GM18861 (cell line): ENCODE results near the gene CACNG6.
"Not testable (repeated sequence)": the region's sequence is repeated elsewhere in the genome, so short reads cannot be mapped to it uniquely, and the experiment has no call there.

Experiments
- ATAC-seq: cut with Tn5 transposase; IDR thresholded peaks from one replicate; pipeline ENCODE4 v1.9.1; 2021; ENCODE audit not compliant: unreplicated experiment

The CACNG6 gene, protein sequence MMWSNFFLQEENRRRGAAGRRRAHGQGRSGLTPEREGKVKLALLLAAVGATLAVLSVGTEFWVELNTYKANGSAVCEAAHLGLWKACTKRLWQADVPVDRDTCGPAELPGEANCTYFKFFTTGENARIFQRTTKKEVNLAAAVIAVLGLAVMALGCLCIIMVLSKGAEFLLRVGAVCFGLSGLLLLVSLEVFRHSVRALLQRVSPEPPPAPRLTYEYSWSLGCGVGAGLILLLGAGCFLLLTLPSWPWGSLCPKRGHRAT

DNA sequence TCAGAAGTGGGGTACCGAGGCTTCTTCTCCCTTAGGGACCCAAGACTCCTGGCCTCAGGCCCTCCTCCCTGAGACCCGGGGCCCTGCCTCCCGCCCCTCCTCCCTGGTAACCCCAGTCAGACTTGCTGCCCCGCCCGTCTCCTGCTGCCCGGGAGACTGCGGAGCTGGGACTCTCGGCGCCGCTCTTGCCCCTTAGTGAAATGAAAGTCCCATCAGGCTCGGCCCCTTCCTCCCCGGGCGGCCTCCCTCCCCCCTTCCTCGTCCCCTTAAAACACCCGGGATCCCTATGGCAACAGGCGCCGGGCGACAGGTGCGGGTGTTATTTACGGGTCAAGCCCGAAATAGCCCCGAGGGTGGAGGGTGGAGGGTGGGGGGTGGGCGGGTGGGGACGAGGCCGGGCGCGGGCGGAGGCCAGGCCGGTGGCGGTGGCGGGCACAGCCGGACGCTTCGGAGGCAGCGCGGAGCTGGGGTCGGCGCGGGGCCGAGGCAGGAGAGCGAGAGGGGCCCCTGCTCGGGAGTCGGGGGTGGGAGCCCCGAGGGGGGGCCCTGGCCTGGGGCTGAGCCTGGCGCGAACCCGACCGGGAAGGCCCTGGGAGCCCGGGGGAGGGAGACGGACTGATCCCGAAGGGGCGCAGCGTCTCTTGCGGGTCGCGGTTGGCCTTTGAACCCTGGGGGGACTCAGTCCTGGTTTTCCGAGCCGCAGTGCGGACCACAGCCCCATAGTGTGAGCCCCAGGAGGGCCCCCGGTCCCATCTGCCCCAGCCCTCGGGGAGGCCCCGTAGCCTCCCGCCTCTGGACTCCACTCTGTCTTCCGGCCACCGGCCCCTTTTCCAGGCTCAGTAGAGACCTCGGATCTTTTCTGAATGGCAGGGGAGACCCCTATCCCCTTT, at the start of gene CACNG6:
CACNG6 (plus strand) TSS at position 414 of the 890 bp plus-strand sequence. CDS start 1,241 bp downstream, outside the sequence.
- ATAC-seq: no peak

DNA sequence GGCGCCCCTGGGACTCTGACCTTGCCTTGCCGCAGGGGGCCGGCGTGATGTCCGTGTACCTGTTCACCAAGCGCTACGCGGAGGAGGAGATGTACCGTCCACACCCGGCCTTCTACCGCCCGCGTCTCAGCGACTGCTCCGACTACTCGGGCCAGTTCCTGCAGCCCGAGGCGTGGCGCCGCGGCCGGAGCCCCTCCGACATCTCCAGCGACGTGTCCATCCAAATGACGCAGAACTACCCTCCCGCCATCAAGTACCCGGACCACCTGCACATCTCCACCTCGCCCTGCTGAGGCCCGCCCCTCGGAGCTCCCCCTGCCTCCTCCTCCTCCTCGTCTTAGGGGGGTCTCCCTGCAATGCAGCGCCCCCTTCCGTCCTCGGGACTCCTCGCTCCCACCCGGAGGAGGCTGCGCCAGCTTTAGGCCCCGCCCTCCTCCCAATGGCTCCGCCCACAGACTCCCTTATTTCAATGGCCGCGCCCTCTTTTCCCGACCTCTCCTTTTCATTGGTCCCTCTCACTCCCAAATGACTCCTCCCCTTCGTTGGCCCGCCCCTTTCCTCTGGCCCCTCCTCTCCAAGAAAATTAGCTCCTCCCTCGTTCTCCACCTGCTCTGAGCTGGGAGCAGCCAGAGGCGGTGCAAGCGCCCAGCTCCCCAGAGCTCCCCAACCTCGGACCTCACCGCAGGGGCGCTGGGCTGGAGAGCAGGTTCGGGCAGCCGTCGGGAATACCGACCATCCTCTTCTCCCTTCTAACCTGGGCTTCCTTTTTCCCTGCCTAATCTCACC, 49.2 kb upstream of the CACNG6 start:
- ATAC-seq: no peak

DNA sequence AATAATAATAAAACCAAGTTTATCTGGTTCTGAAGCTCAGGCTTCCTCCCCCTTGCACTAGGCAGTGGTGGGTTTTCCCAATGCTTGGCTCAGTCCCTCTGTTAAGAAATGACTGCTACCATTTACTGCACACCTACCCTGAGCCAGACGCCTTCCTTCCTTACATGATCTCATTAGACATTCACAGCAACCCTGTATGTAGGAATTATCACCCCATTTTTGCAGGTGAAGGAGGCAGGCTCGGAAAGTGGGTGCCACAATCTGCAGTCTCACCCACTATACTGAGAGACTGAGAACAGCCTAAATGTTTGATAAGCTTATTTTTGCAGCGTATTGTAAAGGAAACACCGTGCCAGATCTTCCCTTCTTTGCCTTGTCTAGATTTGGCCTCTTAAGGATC, 47.0 kb upstream of the CACNG6 start:
- ATAC-seq: no peak

DNA sequence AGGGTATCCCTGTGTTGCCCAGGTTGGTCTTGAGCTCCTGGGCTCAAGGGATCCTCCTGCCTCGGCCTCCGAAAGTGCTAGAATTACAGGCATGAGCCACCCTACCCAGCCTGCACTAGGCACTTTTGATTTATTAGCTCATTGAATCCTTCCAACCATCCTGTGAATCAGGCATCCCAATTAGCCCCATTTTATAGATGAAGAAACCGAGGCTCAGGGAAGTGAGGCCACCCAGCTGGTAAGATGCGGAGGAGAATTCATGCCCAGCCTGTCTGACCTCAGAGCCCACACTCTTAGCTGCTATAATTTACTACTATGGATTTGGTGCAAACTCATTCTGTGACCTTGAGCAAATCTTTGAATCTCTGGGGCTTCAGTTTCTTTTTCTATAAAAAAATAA, 46.5 kb upstream of the CACNG6 start:
- ATAC-seq: no peak

DNA sequence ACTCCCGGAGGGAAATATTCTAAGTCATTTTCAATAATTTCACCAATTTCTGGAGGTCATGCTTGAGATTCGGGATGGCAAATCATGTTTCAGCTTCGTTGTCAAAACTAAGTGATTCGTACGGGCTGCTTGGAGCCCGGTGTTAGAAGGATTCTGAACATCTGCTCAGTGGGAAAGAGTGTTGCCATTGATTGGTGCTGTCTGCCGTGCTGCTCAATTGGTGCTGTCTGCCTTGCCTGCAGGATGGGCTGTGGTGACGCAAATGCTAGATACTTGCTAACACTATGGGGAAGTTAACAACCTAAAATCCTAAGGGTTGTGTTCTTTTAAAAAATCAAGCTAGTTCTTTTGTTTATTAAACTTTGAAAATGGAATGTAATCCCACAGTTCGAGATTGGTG, 46.0 kb upstream of the CACNG6 start:
- no peak for ATAC-seq

DNA sequence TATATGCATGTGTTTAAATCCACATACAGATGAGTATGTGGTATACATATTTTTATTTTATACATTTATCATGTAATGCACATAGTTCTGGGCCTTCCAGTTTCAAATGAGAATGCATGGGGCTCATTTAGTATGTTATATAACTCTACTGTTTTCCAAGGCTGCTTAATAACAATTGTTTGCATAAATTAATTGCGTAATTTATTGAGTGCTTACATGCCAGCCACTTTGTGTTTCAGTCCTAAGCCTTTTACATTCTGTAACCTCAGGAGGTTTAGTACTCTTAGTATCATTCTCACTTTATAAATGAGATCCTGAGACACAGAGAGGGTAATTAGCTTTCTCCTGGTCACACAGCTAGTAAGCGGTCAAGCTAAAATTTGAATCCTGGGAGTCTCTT, 45.4 kb upstream of the CACNG6 start:
- ATAC-seq: no peak

DNA sequence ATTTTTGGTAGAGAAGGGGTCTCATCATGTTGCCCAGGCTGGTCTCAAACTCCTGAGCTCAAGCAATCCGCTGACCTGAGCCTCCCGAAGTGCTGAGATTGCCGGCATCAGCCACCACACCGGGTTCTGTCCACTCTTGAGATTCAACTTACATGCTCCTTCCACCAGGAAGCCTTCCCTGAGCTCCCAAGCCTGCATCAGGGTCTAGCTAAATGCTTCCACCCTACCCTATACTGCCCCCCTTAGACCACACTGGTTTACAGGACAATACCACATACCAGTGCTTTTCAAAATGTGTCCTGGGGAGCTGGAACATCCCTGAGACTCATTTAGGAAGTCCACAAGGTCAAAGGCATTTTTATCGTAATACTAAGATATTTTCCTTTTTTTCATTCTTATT, 43.8 kb upstream of the CACNG6 start:
- ATAC-seq: no peak

DNA sequence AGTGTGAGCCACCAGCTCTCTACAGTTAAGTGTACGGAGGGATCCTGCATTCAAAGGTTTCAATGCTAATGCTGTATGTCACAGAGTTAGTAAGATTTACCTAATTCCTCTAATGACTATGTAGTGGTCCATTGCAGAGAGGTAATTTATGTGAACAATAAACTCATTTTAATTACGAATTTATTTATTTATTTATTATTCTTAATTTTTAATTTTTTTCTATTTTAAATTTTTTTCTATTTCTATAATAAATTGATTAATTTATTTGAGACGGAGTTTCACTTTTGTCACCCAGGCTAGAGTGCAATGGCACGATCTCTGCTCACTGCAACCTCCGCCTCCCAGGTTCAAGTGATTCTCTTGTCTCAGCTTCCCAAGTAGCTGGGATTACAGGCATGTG, 42.8 kb upstream of the CACNG6 start:
- not testable (repeated sequence) for ATAC-seq

DNA sequence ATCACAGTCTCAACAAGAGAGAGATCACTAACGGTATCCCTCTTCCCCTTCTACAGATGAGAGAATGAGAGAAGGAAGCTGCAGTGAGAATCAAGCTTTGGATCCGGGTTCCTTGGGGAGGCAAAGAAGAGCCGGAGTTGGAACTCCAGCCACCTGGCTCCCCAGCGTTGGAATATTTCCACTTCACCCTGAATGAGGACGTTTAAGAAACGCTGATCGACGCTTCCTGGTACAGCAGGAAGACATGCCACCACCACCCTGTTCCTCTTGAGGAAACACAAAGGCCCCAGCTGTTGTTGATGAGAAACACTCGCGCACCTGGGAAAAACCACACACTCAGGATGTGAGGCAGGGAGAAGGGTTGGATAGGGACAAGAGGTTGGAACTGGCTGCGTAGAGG, 40.0 kb upstream of the CACNG6 start:
- no peak for ATAC-seq

DNA sequence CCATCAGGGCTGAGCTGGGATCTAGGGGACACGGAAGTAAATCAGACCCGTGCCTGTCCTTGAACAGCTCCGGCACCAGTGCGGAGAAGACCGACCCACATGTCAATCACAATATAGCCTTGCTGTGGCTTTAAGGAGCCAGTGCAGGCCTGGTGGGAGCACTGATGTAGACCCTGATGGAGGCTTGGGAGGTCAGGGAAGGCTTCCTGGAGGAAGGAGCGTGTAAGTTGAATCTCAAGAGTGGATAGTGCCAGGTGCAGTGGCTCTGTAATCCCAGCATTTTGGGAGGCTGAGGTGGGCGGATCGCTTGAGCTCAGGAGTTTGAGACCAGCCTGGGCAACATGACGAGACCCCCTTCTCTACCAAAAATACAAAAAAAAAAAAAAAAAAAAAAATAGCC, 39.5 kb upstream of the CACNG6 start:
- ATAC-seq: no peak

DNA sequence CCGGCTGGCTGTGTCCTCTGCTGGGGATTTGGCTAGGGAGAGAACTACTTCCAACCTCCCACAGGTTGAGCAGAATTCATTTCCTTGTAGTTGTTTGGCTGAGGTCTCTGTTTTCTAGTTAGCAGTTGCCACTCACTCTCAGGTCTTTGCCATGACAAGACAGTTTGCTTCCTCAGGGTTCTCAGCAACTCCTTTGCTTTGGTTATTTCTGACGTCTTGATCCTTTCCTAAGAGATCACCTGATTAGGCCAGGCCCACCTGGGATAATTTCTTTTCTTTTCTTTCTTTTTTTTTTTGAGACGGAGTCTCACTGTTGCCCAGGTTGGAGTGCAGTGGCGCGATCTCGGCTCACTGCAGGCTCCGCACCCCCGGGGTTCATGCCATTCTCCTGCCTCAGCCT, 38.1 kb upstream of the CACNG6 start:
- ATAC-seq: no peak

DNA sequence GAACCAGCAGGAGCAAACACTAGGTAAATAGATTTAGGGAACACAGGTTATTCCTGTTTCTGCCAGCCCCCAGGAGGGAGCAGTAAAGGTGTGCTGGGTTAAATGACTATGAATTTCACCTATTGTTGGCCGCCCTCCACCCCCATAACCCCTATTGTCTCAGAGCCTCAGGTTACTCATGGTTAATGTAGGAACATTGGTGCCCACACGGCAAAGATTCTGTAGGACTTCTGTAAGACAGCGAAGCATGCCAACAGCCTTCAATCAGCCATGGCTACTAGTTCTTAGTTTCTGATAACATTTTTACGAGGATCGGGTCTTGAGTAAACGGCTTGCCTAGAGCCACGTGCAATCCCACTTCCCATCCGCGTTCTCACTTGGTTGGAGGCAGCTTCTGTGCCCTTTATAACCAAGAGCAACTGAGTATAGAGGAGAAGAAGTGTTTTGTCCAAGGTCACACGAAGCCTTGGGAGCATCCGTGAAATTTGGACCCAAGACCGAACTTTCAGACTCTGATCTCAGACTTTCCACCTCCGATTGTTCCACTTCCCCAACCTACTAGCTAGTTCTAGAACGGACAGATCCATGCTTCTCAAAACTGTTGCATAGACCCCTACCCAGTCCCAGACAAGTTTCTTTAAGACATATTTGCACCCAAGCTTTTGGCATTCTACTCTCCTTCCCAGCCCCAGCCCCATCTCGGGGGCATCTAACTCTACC, 33.8 kb upstream of the CACNG6 start:
- ATAC-seq: no peak

DNA sequence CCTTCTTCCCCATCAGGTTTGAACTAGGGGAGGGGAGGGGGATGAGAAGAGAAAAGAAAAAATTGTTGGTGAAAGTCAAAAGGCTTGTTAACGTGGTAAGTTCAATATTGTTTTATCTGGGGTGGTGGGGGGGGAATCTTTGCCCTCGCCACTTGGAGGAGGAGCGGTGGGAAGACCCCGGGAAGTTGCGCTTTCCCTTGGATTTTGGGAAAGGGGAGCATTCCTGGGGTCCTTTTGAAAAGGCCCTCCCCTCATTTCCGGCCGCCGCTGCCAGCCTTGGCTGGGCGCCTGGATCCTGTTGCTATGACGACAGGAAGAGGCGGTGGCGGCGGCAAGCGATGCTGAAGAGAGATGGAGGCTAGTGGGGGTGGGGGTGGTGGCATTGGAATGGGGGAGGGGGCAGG, 33.3 kb upstream of the CACNG6 start:
- ATAC-seq: no peak

DNA sequence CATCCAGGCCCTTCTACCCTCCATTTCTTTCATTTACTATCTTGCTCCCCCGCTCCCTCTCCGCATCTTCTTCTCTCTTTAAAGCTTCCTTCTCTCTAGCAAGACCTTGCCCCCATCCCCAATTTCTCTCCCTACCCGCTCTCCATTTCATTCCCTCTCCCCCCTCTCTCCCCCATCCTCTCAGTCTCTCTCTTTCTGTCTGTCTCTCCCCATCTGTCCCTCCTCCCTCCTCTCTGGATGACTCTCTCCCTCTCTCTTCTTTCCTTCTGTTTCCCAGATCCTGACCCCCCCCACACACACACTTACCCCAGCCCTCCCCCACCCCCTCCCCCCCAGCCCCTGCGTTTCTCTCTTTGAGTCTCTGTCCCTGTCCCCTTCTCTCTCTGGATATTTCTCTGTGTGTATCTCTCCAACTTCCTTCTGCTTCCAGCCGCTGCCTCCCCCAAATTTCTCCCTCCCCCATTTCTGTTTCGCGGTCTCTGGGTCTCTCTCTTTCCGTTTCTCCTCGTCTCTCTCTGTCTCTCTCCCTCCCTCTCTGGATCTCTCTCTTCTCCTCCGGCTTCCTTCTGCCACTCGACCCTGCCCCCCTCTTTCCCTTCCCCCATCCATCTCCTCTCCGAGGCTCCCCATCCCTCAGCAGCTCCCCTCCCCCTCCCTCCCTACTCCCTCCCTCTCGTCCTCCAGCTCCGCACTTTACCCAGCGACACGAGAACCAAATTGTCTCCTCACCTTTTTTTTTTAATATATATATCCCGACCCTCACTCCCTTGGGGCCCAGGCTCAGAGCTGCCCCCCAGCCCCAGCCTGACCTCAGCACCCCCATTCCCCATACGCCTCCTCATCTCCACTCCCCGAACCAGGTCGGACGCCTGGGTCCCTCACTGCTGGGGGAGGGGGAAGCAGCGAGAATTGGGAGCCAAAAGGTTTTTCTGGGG, 32.3 kb upstream of the CACNG6 start:
- ATAC-seq: no peak

DNA sequence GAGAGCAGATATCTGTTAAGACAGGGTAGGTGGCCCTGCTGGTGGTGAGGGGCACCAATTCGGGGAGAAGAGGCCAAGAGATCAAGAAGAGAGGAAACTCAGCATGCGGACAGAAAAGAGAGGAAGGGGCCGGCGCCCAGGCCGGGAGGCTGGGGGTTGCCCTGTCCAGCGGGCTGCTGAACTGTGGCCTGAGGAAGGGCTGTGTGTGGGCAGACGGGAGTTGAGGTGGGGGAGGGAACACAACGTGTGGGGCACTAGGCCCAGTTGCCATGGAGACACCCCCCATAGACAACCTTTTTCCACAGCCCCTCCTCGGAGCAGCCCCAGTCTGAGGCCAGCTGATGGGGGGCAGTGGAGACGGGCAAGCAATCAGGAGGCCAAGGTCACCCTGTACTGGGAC, 31.2 kb upstream of the CACNG6 start:
- ATAC-seq: no peak

DNA sequence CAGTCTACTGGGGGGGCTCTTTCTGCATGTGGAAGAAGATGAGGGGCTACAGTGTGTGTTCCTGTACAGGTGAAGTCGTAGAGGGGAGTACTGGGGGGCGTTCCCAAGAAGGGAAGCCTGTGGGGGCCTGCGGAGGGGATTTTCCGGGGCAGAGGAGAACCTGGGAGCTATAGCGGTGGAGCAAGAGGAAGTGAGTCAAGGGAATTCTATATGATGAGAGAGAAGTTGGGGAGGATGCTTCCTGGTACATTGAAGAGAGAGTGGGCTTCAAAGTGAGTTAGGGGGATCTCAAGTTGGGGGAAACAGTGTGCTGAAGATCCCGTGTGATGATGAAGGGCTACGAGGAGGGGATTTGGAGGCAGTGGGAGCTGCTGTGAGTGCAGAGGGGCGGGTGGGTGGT, 30.6 kb upstream of the CACNG6 start:
- ATAC-seq: no peak

DNA sequence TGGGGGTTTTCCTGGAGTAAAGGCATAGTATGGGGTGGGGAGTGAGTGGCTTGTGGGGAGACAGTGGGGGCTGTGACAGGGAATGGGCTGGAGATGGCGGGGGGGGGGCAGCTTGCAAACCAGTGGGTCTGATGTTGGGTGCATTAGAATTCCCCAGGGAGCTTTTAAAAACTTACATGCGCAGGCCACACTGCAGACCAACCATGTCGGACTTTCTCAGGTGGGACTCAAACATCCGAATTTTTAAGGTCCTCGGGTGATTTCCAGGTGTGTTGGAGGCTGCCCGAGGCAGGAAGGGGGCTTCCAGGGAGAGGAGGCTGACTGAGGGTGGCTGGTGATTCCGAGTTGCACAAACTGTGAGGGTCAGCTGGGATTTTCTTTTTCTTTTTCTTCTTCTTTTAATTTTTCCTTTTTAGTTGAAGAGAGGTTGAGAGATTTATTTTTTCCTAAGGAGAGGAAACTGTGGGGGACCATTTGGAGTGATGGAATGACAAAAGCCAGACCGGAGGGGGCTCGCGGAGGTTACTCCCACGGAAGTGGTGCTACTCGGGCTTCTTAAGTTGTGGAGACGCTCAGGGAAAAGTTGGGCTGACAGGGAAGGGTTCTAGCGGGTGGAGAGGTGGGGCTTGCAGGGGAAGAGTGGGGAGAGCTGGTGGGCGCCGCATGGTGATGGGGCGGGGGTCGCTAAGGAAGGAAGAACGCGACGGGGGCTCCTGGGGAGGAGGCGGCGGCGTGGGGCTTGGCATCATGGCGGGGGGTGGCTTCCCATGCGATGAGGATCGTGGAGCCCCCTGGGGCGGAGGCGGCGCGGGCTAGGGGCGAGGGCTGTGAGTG, 29.7 kb upstream of the CACNG6 start:
- no peak for ATAC-seq

DNA sequence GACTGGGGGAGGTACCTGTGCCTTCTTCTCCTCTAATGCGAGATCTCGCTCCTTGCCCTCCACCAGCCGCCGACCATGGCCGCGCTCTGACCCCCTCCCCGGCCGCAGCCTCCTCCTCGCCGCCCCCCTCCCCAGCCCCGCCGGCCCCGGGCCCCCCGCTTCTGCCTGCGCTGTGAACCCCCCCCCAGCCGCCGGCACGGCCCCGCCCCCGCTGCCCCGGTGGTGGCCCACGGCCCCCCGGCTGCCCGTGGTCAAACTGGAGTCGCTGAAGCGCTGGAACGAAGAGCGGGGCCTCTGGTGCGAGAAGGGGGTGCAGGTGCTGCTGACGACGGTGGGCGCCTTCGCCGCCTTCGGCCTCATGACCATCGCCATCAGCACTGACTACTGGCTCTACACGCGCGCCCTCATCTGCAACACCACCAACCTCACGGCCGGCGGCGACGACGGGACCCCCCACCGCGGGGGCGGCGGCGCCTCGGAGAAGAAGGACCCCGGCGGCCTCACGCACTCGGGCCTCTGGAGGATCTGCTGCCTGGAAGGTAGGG, 28.5 kb upstream of the CACNG6 start, which contains the start of gene CACNG8:
CACNG8 (plus strand) TSS at position 51 of the 545 bp plus-strand sequence.
- no peak for ATAC-seq

DNA sequence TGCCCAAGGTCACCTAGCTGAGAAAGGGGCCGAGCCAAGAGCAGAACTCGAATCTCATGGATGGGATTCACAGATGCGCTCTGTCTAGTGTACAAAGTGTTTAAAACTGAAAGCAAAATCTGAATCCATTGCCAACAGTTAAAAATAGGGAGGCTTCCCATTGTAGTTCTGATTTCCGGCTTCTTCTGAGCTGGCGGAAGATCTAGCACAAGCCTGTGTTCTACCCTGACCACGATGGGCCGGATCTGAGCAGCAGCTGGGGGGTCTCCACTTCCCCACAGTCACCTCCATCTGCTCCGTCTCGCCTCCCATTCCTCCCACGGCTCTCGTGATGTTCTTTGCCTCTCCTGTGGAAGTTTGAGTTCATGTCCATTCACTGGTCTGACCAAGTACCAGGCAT, 26.3 kb upstream of the CACNG6 start:
- no peak for ATAC-seq
